HG02610 (cell line): Measurements from ENCODE around the gene HRCT1.
"Not testable (repeated sequence)": the region's sequence is repeated elsewhere in the genome, so short reads cannot be mapped to it uniquely, and the experiment has no call there.

ENCODE experiments used
- ATAC-seq: cut with Tn5 transposase; IDR thresholded peaks from one replicate; pipeline ENCODE4 v1.9.1; 2021; ENCODE audit warnings: mild to moderate bottlenecking, moderate library complexity; ENCODE audit not compliant: unreplicated experiment

Gene HRCT1

DNA sequence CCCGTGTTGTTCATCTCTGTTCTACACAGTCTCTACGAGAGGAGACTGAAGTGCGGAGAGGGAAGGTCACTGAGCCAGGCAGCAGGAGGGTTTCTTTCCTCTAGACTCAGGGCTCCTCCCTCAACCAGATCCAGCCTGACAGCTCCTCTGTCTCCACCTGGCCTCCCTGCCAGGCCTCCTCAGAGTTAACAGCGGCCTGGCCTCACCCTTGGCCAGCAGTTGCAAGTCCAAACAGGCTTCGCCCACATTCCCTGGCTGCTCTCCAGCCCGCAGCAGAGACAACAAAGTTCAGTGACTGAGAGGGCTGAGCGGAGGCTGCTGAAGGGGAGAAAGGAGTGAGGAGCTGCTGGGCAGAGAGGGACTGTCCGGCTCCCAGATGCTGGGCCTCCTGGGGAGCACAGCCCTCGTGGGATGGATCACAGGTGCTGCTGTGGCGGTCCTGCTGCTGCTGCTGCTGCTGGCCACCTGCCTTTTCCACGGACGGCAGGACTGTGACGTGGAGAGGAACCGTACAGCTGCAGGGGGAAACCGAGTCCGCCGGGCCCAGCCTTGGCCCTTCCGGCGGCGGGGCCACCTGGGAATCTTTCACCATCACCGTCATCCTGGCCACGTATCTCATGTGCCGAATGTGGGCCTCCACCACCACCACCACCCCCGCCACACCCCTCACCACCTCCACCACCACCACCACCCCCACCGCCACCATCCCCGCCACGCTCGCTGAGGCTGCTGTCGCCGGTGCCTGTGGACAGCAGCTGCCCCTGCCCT, at the start of gene HRCT1:
HRCT1 (plus strand) TSS at position 291 of the 768 bp plus-strand sequence; CDS start at position 377, 86 bp downstream.
- ATAC-seq, result no peak

- no peak for ATAC-seq
Measured at GRCh38 chr9:35856206-35856605, 49.8 kb upstream of the HRCT1 start.

DNA sequence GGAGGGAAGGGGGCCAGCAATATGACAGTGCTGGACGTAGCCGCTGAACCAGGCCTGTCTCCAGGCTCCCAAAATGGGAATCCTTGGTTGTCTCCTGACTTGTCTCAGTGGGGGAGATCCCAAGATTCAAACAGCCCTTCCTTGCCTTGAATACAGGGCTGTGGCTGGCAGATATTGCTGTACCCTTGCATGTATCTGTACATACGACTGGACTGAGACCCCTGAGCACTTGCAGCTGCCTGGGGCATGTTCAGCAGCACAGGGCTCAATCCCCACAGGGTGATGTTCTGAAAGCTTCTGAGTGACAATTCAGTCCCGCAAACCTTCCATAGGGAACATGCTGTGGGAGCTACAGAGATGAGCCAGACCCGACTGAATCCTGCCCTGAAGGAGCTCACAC, 49.1 kb upstream of the HRCT1 start:
- ATAC-seq, result no peak

DNA sequence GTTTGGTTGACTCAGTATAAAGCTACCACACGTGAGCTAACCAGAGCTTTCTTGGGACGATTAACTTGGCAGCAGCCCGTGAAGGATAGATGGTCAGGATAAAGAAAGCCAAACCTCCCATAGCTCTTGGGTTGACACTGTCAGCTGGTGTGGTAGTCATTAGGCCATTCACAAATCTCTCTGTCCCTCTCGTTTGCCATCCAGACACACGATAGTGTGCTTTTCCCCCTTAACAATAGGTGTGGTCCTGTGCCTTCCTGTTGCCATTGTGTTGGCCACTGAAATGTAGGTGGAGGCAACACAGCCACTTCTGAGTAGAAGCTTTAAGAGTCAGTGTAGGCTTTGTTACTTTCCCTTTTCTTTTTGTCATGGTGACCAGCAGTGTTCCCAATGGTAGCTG, 47.5 kb upstream of the HRCT1 start:
- no peak for ATAC-seq

- ATAC-seq, result no peak
Measured at GRCh38 chr9:35859310-35859989, 46.6 kb upstream of the HRCT1 start.

GRCh38 chr9:35859990-35860339, 46.0 kb upstream of the HRCT1 start:
- no peak for ATAC-seq

- ATAC-seq, result no peak
Measured at GRCh38 chr9:35861161-35861897, 44.7 kb upstream of the HRCT1 start.

DNA sequence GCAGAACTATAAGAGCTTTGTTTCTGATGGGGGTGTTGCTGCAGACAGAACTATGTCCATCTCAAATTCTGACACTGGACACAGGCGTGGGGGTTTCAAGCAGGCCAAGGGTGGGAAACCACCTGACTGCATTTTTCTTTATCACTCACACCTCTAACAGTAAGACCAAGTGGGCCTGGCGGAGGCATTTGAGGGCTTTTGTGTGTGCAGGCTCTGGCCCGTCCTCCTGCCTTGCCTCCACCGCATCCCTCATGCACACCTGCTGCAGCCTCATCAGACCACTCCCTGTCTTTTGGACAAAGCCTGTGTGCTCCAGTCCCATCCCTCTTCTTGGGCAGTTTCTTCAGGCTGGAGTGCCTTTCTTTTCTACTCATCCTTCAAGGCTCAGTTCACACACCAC, 43.7 kb upstream of the HRCT1 start:
- no peak for ATAC-seq

DNA sequence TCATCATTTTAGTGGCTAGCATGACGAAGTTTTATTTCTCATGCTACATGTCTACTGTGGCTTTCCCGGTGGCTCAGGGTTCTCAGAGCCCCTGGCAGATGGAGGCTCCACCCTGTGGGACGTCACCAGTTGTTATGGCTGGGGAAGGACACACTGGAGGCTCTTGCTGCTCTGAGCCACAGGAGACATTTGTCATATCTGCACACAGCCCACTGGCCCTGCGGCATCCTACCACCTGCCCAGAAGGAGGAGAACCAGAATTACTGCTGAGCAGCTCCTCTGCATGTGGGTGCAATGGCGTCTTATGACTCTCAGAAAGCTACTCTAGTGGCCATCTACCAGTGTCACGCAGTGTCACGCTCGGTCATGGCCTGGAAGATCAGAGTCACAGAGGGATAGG, 42.4 kb upstream of the HRCT1 start:
- ATAC-seq, result no peak

DNA sequence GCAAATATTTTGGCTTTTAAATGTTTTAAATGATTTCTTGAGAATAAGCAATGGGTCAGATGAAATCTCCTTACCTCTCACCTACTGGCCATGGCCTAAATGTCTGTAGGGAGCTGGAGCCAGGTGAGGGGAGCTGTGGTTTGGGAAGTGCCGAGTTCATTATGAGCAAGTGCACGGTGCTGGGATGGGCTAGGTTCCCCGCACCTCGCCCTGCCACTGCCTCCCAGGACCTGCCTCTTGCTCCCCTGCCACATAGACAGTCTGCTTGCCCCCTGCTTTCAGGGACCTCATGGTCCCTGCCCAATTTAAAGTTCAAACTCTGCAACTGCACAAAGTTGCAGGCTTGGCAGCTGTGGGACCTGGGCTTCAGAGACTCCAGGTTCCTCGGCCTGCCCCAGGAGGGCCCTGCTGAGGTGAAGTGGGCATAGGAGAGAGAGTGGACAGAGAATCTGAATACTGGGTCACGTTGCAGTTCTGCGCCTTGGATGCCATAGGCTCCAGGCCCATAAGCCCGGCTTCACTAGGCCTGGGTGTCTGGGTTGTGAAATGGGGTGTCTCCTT, 41.2 kb upstream of the HRCT1 start:
- no peak for ATAC-seq

DNA sequence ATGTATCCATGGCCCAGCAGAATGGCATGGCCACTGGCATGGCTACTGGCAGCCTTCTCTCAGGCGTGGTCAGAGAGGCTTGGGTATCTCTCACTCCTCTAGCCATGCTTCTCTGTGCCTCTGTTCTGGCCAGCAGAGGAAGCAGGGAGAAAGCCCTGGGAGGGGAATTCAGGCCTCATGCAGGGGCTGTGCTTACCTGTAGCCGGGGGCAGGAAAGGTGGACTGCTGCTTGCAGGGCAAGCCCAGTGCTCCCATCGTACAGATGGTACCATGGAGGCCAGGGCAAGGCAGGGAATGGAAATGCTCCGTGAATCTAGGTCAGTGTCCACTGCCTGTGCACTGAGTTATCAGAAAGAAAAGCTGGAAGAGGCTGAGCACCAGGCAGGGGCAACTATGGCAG, 38.5 kb upstream of the HRCT1 start:
- ATAC-seq, result no peak

DNA sequence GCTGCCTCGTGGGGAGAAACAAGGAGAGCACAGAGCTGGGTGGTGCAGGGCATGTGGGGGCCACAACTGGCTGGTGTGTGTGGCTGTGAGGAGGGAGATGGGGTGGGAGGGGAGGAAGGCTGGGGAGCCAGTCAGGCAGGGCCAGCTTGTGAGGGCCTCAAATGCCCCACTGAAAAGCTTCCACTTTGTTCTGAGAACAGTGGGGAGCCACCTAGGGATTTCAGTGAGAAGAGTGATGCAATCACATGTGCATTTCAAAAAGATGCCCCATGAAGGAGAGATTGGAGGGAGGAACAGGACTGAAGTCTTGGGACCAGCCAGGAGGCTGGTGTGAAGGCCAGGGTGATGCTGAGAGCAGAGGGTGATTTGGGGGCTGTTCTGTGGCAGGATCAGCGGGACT, 37.1 kb upstream of the HRCT1 start:
- ATAC-seq, result no peak

DNA sequence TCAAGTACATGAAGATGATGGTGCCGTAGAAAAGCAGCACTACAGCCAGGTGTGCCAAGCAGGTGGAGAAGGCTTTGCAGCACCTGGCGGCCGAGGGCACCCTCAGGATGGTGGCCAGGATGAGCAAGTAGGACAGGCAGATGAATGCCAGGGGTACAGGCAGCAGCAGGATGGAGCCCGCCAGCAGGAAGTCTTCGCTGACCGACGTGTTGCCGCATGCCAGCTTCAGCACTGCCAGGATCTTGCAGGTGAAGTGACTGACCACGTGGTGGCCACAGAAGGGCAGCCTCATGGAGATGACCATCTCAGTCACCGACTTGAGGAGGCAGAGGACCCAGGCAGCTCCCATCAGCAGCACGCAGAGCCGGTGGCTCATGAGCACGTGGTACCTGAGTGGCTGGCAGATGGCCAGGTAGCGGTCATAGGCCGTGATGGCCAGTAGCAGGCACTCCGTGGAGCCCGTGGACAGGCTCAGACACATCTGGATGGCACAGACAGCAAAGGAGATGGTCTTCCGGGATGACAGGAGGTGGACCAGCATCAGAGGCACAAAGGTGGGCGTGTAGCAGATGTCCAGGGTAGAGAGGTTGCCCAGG, 36.3 kb upstream of the HRCT1 start:
- ATAC-seq, result no peak

DNA sequence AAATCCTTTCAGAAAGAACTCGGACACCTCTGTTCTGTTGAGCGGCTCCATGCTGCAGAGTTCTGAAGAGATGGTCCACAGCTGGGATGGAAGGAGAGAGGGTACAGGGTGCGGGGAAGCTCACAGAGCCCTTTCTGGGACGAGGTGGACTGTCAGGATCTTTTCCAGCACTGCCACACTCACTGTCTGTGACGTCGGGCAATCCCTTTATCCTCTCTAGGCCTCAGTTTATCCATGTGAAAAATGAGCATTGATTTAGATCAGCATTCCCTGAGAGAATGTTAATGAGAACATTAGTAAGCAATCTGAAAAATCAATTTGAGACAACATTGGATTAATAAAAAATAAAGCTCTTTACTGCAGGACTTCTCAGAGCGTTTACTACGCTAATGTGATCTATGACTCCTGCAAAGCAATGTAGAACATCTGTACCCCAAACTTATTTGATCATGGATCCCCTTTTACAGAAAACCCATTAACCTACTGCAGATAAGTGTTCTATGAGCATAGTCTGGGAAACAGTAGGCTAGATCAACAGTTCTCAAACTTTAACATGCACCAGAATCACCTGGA, 35.6 kb upstream of the HRCT1 start, which contains the start of gene OR13J1:
OR13J1 (minus strand) TSS at position 51 of the 573 bp plus-strand sequence; CDS start at position 51, 0 bp downstream.
- ATAC-seq, result no peak

- no peak for ATAC-seq
Measured at GRCh38 chr9:35871545-35871944, 34.5 kb upstream of the HRCT1 start.

DNA sequence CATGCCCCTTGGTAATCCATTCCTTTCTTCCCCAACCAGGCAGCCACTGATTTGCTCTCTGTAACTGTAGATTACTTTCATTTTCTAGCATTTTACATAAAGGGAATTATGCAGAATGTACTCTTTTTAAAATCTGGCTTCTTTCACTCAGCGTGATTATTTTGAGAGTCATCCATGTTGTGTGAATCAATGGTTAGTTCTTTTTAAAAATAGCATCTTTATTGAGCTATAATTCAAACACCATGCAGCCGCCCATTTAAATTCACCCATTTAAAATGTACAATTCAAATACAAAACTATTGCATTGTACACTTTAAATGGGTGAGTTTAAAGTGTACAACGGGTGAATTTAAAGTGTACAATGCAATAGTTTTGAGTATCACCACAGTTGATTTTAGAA, 33.5 kb upstream of the HRCT1 start:
- no peak for ATAC-seq

DNA sequence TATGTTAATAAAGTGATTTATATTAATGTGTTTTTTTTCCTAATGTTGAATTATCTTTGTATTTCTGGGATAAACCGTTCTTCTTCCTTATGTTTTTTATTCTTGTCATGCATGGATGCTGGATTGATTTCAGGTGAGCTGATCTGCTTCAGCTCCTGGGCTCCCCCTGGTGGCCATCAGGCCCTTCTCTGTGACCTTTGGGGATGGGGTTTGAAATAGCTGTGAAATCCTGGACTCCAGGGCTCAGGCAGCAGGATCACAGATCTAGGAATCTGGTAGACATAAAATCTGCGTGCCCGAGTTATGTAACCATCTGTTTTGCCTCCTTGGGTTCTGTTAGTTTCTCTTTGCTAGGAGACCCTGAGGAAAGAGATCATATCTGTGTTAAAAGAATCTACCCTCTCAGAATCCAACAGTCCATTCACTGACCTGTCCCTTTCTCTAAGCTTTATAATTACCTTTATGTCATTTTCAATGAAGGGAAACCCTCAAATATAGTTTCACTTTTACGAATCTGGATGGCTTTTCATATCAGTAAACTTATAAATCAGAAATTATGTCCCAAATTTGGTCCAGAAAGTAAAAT, 23.6 kb upstream of the HRCT1 start:
- no peak for ATAC-seq

- ATAC-seq, result no peak
Measured at GRCh38 chr9:35882996-35883395, 23.0 kb upstream of the HRCT1 start.

- ATAC-seq, result not testable (repeated sequence)
Measured at GRCh38 chr9:35884908-35885307, 21.1 kb upstream of the HRCT1 start.

- ATAC-seq, result no peak
Measured at GRCh38 chr9:35891646-35892045, 14.4 kb upstream of the HRCT1 start.
